ENCODE measurements around the gene DDX1.

DNA sequence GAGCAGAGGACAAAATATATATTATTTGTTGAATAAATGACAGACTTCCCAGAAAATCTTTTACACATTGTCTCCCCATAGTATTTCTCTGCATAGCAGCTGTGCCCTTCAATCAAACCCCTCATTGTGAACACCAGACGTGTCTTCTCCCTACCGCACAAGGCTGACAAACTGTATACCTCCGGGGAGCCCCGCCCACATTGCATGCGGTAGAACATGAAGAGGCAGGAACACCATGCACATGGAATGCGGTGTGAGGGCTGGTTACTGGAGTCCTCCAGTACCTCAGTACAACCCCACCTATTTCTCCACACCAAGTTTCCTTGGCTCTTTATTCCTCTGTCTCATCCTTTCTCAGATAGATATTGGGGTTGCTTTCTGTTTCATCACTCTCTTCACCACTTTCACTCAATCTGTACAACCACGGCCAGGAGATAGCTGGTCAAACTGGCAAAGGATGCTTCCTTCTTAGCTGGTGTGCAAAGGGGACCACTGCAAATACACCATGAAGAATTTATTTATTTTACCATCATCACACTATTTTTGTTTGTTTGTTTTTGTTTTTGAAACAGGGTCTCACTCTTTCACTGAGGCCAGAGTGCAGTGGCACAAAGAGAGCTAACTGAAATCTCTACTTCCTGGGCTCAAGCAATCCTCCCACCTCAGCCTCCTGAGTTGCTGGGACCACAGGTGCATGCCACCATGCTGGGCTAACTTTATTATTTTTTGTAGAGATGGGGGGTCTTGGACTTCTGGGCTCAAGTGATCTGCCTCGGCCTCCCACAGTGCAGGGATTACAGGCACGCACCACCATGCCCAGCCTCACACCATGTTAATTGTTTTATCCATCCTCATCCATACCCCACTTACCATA is 28.2 kb upstream of the DDX1 start:
- TF ChIP-seq, protein P1, sequence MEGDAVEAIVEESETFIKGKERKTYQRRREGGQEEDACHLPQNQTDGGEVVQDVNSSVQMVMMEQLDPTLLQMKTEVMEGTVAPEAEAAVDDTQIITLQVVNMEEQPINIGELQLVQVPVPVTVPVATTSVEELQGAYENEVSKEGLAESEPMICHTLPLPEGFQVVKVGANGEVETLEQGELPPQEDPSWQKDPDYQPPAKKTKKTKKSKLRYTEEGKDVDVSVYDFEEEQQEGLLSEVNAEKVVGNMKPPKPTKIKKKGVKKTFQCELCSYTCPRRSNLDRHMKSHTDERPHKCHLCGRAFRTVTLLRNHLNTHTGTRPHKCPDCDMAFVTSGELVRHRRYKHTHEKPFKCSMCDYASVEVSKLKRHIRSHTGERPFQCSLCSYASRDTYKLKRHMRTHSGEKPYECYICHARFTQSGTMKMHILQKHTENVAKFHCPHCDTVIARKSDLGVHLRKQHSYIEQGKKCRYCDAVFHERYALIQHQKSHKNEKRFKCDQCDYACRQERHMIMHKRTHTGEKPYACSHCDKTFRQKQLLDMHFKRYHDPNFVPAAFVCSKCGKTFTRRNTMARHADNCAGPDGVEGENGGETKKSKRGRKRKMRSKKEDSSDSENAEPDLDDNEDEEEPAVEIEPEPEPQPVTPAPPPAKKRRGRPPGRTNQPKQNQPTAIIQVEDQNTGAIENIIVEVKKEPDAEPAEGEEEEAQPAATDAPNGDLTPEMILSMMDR (conservative IDR thresholded peaks at IDR 0.05; ENCODE audit: low read depth, low read length), result no peak
- TF ChIP-seq EZH2 (IDR thresholded peaks at IDR 0.05; ENCODE audit: low read length, unreplicated experiment), result no peak
